GM15510 (cell line): ENCODE data around the gene SYP.

Source experiments
- POLR2A ChIP-seq: IDR thresholded peaks from 3 replicates; pipeline ENCODE4 v1.6.1; 2011; ENCODE audit warnings: borderline replicate concordance; ENCODE audit not compliant: insufficient read length; ENCODE audit errors: extremely low read depth

SYP gene

DNA sequence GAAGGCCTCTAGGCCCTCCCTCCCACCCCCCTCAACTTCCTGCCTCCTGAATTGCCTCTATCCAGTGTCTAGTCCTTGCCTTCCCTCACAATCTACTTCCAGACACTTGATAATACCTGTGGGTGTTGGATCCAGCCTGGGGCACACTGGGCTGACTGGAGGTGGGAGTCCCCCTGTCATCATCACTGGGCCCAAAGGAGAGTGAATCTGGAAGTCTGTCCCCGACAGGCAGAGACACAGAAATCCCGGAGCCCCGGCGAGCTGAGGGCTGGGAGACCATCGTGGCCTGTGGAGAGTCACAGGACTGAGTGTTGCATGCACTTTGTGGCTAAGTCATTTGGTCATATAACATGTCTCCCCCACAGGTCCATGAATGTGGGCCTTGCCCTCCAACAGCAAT, 8.4 kb upstream of the SYP start:
- no peak for TF ChIP-seq POLR2A

DNA sequence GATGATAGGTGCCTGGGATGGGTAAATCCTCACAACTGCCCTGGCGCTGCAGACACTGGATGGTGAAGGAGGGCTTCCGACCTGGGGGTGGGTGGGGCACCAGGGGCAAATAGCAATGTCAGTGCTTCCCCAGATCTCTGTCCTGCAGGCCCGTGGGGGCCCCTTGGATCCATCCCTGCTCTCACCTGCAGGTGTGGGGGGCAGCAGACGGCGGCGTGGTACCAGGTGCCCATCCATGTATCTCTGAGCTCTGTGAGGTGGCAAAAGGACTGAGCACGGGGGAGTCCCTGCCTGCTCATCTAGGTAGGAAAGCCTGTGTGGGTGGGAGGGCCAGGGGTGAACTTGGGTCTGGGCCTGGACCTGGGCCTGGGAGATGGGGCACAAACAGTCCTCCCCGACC, 6.5 kb upstream of the SYP start:
- TF ChIP-seq POLR2A: no peak

DNA sequence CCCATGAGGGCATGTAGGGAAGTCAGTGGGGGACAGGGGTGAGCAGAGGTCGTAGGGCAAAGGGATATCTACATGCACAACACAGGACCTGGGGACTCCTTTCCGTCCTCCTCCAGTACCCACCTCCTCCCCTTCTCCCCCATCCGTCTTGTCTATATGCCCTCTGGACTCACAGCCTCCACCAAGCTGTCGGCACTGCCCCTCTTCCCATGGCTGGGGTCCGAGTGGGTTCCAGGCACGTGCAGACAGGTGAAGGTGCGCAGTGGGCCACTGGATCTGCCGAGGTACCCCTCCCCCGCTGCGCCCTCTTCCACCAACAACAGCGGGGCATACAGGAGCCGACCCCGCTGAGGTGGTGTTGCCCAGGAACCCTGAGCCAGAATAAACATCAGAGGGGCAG, 5.5 kb upstream of the SYP start:
- TF ChIP-seq POLR2A: no peak

DNA sequence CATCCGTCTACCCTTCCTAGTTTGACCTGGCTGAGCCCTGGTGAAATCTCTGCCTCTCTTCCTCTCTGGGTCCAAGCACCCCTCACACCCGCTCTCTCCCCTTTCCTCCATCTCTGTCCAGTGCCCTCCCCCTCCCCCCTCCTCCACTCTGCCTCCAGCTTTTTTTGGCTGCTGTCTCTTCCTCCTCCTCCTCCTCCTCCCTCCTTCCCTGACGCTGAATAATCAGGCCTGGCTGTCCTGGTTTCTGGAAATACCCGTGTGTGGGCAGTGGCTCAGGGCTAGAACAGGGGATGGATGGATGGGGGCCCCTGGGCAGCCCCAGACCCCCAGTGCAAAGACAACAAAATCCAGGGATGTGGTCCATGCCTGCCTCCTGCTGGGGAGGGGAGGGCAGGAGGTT, 4.7 kb upstream of the SYP start:
- TF ChIP-seq POLR2A: no peak

DNA sequence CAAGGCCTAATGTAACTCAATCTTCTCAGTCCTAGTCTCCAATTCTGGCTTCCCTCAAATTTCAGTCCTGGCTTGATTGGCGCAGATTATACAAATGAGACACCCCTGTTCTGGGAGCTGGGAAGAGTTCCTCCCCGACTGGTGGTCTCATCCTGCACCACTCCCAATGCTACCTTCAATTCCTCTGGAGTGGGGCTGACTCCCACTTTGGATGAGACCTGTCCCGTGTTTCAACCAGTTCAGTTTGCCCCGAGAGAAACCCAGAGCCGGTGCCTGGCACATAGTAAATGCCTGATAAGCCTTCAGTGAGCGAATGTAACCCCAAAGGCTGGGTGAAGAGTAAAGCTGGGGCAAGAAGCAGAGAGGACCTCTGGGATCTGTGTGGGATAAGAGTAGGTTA, 4.0 kb upstream of the SYP start:
- no peak for TF ChIP-seq POLR2A

DNA sequence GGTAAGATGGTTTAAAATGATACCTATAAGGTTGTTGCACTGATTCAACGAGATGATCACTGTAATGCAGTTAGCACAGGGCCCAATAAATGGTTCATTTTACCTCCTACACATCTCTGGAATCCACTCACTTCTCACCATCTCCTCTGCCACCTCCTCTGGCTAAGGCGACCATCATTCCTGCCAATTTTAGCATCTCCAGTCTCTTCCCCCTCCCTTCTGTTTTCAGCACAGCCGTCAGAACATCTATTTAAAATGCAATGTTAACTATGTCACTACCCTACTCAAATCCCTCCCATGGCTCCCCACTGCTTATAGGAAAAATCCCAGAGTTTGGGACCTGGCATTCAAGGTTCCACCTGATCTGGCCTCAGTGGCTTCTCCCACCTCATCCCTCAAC, 3.5 kb upstream of the SYP start:
- no peak for TF ChIP-seq POLR2A

DNA sequence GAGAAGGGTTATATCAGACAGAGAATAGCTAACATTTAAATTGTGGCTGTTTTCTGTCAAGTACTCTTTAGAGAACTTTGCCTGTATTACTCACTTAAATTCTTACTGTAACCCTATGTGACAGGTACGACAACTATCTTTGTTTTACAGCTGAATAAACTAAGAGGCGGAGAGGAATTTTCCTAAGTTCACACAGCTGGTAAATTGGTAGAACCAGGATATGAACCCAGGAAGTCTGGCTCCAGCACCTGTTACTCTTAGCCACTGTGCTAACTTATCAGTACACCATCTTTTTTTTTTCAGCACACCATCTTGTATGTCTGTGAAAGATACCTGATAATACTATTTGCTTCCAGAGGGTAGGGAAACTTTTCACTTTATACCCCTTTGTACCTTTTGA, 2.0 kb upstream of the SYP start:
- TF ChIP-seq POLR2A: no peak

DNA sequence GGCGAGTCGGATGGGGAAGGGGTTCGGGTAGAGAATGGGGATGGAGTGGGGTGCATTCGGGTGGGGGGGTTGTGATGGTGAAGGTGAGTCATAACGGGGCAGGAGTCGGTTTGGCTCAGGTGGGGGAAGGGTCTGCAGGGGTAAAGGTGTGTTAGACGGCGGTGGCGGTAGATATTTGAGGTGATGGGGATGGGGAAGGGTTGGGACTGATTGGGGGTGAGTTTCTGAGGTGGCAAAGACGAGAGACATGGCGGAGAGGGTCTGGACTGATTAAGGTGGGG, 738 bp downstream of the SYP start:
- TF ChIP-seq POLR2A: no peak

DNA sequence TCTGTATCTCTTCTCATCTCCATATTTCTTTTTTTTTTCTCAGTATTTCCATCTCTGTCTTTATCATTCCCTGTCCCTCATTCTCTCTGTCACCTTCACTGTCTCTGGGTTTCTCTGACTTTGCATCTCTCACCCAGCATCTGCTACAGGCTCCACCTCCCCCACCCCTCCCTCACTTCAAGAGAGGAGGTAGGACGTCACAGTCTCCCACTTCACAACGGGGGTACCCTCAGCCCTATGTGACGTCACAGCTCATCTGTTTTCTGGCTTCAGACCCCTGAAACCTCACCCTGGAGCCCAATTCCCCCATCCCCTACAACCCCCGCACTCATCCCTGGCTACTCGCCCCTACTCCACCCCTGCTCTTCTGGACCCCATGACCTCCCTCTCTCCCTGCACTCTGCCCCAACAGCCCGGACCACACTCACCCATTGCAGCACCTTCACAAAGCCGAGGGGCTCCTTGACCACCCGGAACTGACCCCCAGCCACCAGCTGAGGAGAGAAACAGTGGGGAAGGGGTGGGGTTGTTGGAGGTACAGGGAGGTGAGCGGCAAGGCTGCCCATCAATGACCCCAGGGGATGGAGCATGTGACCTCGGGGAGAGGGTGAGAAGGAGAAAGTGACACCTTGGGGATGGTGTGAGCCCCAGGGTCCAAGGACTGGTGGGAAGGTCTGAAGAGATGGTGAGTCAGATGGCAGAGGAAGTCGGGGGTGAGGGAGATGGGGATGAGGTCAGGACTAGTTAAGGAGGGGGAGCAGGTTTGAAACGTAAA, 1.3 kb downstream of the SYP start:
- TF ChIP-seq POLR2A: no peak

DNA sequence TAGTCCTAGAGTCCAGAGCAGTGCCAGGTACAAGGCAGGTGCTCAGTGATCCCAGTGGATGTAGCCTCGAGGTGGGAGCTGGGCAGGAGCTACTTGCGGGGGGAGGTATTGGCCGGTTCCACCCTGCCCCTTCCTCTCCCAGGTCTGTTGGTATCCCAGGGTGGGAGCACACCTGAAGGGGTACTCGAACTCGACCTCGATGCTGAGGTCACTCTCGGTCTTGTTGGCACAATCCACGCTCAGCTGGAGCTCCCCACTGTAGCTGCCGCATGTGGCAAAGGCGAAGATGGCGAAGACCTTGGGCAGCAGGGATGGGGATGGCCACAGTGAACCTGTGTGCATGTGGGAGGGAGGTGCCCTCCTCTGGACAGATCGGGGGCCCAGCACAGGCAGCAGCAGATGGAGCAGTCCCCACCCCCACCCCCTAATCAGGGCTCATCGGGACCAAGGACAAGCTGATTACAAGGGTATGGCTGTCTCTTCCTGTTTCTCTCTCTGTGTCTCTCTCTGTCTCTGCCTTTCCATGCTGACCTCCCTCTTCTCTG, 2.4 kb downstream of the SYP start:
- no peak for TF ChIP-seq POLR2A

DNA sequence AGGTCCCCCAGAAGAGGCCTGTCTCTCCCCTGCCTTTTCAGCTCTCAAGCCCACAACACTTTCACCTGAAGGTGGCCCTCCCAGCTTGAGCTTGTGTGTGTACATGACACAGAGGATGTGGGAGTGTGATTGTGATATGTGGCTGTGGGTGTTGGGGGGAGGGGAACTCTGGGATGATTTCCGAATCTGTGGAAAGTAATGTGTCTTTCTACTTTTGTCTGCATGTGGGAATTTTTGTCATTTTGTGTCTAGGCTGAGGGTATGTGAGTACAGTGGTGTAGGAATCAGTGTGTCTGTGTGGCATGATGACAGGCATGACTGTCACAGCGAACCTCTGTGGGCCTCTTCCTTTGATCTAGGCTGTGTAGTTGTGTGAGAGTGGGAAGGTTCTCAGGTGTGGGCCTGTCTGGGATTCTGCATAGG, 6.4 kb downstream of the SYP start:
- TF ChIP-seq POLR2A: no peak

DNA sequence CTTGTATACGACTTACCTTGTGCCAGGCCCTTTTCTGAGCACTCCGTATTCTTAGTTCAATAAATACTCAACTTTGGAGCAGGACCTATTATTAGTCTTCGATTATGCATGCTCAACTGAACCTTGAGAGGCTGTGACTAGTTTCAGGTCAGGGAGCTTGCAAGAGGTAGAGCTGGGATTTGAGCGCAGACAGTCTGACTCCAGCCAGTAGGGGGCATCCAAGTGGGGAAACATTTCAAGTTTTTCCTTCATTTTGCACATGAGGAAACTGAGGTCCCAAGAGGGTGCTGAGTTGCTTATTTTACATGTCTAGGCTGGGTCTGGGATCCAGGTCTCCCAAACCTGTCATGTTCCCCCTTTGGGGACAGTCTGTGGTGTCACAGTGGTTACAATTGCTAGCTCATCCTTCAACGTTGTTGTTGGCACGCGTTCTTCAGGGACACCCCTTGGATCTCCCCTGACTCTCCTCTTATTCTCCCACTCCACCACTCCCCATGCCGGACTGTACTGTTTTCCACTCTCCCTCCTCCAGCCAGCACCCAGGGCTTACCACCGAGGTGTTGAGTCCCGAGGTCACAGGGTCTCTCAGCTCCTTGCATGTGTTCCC, 7.2 kb downstream of the SYP start:
- TF ChIP-seq POLR2A: no peak

DNA sequence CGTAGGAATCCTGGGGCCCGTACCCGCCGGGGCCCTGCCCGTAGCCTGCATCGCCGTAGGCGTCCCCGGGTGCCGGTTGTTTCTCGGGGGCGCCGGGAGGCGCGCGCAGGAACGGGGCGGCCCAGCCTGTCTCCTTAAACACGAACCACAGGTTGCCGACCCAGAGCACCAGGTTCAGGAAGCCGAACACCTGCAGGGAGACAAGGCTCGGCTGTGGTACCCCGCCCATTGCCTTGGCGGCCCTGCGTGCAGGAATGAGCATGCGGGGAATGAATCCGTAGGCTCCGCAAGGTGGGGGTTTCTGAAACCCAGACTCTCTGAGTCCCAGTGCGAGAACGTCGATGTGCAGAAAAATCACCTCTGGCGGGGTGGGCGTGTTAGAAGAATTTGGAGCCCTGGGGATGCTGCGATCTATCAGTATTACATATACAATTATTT, 8.4 kb downstream of the SYP start:
- no peak for TF ChIP-seq POLR2A

DNA sequence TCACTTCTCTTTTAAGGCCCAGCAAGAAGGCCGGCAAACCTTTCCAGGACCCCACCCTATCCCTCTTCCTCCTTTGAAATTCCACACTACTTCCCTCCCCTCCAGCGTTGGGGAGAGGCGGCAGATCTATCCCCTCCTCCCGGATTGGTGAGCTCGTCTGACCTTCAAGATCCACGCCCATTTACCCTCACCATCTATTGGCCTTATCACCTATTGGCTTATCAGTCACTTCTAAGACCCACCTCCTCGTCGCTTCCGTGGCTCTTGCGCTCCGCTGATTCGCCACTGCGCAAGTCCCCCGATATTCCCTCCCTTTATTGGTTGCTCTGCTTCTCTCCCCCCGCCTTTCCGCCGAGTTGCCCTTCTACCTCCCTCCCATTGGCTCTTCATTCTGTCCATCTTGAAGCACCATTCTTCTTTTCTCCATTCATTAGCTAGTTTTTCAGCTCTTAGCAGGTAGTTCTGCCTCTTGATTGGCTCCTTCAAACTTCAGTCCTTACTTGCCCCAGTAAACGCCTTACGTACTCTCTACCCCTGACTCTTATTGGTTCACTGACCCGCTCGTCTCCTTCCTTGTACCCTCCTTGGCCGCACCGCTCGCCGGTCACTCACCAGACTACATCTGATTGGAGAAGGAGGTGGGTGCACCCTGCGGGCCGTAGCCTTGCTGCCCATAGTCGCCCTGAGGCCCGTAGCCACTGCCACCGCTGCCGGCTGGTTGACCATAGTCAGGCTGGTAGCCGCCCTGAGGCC, 9.0 kb downstream of the SYP start:
- peak; percentile 84 for TF ChIP-seq POLR2A

DNA sequence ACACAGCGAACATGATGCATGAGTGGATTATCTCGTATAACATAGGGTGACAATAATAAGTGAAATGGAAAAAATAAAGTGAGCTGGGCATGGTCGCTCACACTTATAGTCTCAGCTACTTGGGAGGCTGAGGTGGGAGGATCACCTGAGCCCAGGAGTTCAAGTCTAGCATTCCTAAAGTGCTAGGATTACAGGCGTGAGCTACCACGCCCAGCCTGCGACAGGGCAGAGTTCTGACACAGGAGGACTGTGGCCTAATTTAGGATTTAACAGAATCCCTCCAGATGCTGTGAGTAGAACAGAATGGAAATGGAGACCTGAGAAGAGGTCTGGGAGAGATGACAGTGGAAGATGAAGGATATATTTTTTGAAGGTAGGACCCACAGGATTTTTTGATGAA, 10.4 kb downstream of the SYP start:
- TF ChIP-seq POLR2A: no peak
